Upper lobe of right lung (tissue), 1 donor: Measurements from ENCODE around the gene PDLIM7. TPM values are rescaled to one million over a fixed set of nuclear protein-coding genes. Genes with fewer than 3 reads are reported as not detected.

Experiments
- ATAC-seq: fragments of 200-7000 bp; cut with Tn5 transposase; one replicate; pipeline ENCODE4 v1.9.1; 2020; ENCODE audit warnings: mild to moderate bottlenecking, moderate library complexity
- DNase-seq: peaks from one replicate; pipeline ENCODE4 v3.0.0-alpha.2; 2020
- H3K27ac ChIP-seq: fragments of 200-600 bp; one replicate; pipeline ENCODE4 v1.8.0; 2022
- H3K27me3 ChIP-seq: fragments of 200-600 bp; one replicate; pipeline ENCODE4 v1.8.0; 2022; ENCODE audit warnings: mild to moderate bottlenecking
- H3K36me3 ChIP-seq: fragments of 200-600 bp; one replicate; pipeline ENCODE4 v1.8.0; 2022
- H3K4me1 ChIP-seq: fragments of 200-600 bp; one replicate; pipeline ENCODE4 v1.8.0; 2022
- H3K4me3 ChIP-seq: fragments of 200-600 bp; one replicate; pipeline ENCODE4 v1.8.0; 2022; ENCODE audit warnings: mild to moderate bottlenecking
- H3K9me3 ChIP-seq: fragments of 200-600 bp; one replicate; pipeline ENCODE4 v1.8.0; 2022
- CTCF ChIP-seq: fragments of 200-600 bp; IDR thresholded peaks from one replicate; pipeline ENCODE4 v1.8.0; 2022; ENCODE audit warnings: antibody characterized with exemption
- intact Hi-C: fragments of 100-400 bp; cut with DNase I; formaldehyde crosslinking; loops from one replicate; pipeline ENCODE4 v1.11.0; 2022
- total RNA-seq: library from RNA; stranded (reverse); fragmentation: NEBNext Ultra II Directional; extraction: Animal tissue kit (Norgen Biotek cat#: 25700); gene quantifications from one replicate; pipeline ENCODE4 v1.2.1, GENCODE V29; 2021
- donor health status: DM: no; HTN: yes; CAD: no; lungs with severe emphysema.

The PDLIM7 gene
- total RNA-seq, 1 donor from 2014 or later: 59.1 TPM

- ATAC-seq (no peak), DNase-seq (no peak)
- no peaks in the 10 kb centered on the region for H3K27me3 ChIP-seq
- no peak overlapping the region for H3K27ac ChIP-seq
- no peak overlapping the region for H3K4me3 ChIP-seq
- intact Hi-C loops: no loop called here
- no peak for TF ChIP-seq CTCF
- peaks cover 60% of the 10 kb centered on the region for H3K36me3 ChIP-seq
- peaks cover 8% of the 10 kb centered on the region for H3K4me1 ChIP-seq
- no peaks in the 10 kb centered on the region for H3K9me3 ChIP-seq
Measured at GRCh38 chr5:177514541-177514940, 17.1 kb upstream of the PDLIM7 start.

- H3K9me3 ChIP-seq: no peaks in the 10 kb centered on the region
- no peak overlapping the region for H3K4me3 ChIP-seq
- peaks cover 55% of the 10 kb centered on the region for H3K36me3 ChIP-seq
- intact Hi-C loops: no loop called here
- no peak overlapping the region for H3K27ac ChIP-seq
- H3K4me1 ChIP-seq: peaks cover 8% of the 10 kb centered on the region
- DNase-seq (no peak), ATAC-seq (no peak)
- H3K27me3 ChIP-seq: no peaks in the 10 kb centered on the region
- TF ChIP-seq CTCF: no peak
Measured at GRCh38 chr5:177513500-177513899, 16.1 kb upstream of the PDLIM7 start.

GRCh38 chr5:177512736-177513380 lies 15.5 kb upstream of the PDLIM7 start:
- no peaks in the 10 kb centered on the region for H3K27me3 ChIP-seq
- H3K4me3 ChIP-seq: no peak overlapping the region
- peaks cover 8% of the 10 kb centered on the region for H3K4me1 ChIP-seq
- peaks cover 55% of the 10 kb centered on the region for H3K36me3 ChIP-seq
- no peak for TF ChIP-seq CTCF
- intact Hi-C loops: no loop called here
- no peak for DNase-seq
- H3K27ac ChIP-seq: no peak overlapping the region
- no peak for ATAC-seq
- H3K9me3 ChIP-seq: no peaks in the 10 kb centered on the region

GRCh38 chr5:177511796-177512675 lies 14.6 kb upstream of the PDLIM7 start:
- no peak overlapping the region for H3K27ac ChIP-seq
- H3K27me3 ChIP-seq: no peaks in the 10 kb centered on the region
- H3K4me3 ChIP-seq: no peak overlapping the region
- TF ChIP-seq CTCF: no peak
- intact Hi-C loops: no loop called here
- peaks cover 55% of the 10 kb centered on the region for H3K36me3 ChIP-seq
- H3K4me1 ChIP-seq: peaks cover 8% of the 10 kb centered on the region
- DNase-seq: no peak
- ATAC-seq: no peak
- no peaks in the 10 kb centered on the region for H3K9me3 ChIP-seq

GRCh38 chr5:177511181-177511580 lies 13.8 kb upstream of the PDLIM7 start:
- H3K27ac ChIP-seq: peak overlapping the region; percentile 65
- no peak overlapping the region for H3K4me3 ChIP-seq
- DNase-seq (no peak), ATAC-seq (no peak)
- H3K27me3 ChIP-seq: no peaks in the 10 kb centered on the region
- peaks cover 55% of the 10 kb centered on the region for H3K36me3 ChIP-seq
- TF ChIP-seq CTCF: no peak
- intact Hi-C loops: no loop called here
- H3K4me1 ChIP-seq: peaks cover 8% of the 10 kb centered on the region
- H3K9me3 ChIP-seq: no peaks in the 10 kb centered on the region
